ENCODE measurements around the gene KIAA1217. TPM values are rescaled to one million over a fixed set of nuclear protein-coding genes. Genes with fewer than 3 reads are reported as not detected.

The KIAA1217 gene
- total and polyA plus RNA-seq, 2 of the 8 experiments (the other 6 are each of a cell fraction or from before 2014, with no cell fraction given) = 4.5 to 15.6 TPM

DNA sequence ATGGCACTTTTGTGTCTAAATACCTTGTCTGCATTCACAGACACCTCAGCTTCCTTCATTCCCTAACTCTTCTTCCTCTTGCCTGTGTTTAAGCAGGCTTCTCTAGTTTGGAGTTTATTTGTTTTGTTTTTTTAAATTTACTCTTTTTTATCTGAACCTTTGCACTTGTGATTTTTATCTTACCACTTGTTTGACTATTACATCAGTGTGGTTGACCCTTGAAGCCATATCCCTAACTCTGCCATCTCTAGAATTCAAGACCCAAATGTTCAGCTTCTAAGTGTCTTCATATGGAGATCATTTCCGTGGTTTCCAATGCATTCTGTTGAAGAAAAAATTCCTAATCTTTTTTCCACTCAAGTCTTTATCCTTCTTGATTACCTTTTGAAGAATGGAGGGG is 233.3 kb downstream of the KIAA1217 start:
- ChIA-PET POLR2A (ENCODE audit: partially characterized antibody) (interaction anchor here (0.8 kb wide), 1 partner anchor 53 kb away, joined by 3 read pairs; no protein-coding TSS in a partner anchor), CTCF (ENCODE audit: partially characterized antibody) (interaction anchor here (0.6 to 1.1 kb wide), 4 partner anchors 19 to 81 kb away, joined by 3 read pairs; no protein-coding TSS in a partner anchor)
- Histone ChIP-seq H4K20me1 (replicated peaks in 1 of 2; ENCODE audit: control insufficient read depth in 1 of 2, insufficient read depth in 2 of 2, low read length in 2 of 2) (no peaks in the 10 kb centered on the region), H3K36me3 (ENCODE audit: control insufficient read depth in 2 of 4, insufficient read depth in 4 of 4, low read length in 3 of 4) (no peaks in the 10 kb centered on the region; a peak in 1 of 8 replicates), H3K9me3 (ENCODE audit: insufficient read depth in 2 of 2, low read depth in 1 of 2, low read length in 1 of 2) (no peaks in the 10 kb centered on the region), H3K27ac (ENCODE audit: low read depth, low read length) (no peak overlapping the region), H3K79me2 (ENCODE audit: control insufficient read depth in 1 of 2, insufficient read depth in 2 of 2, low read length in 2 of 2) (no peaks in the 10 kb centered on the region), H2BK20ac (ENCODE audit: low read length) (no peak overlapping the region), H2BK120ac (replicated peaks; ENCODE audit: low read depth, low read length) (no peak overlapping the region), H3K79me1 (ENCODE audit: low read depth, low read length) (no peaks in the 10 kb centered on the region), H3K4me1 (replicated peaks in 1 of 4; ENCODE audit: control insufficient read depth in 3 of 4, insufficient read depth in 4 of 4, low read length in 3 of 4) (peaks cover 0 to 11% (median 4%) of the 10 kb centered on the region in 4 experiments; a peak in 4 of 7 replicates), H3K4ac (replicated peaks; ENCODE audit: insufficient read length, low read depth, low read length) (no peak overlapping the region), H4K8ac (ENCODE audit: extremely low read depth, insufficient read depth, low read length) (no peak overlapping the region), H3K14ac (ENCODE audit: insufficient read length) (no peak overlapping the region), H2BK5ac (ENCODE audit: low read depth, low read length) (no peak overlapping the region), H4K5ac (ENCODE audit: insufficient read length, low read depth, low read length) (no peak overlapping the region), H3K56ac (replicated peaks; ENCODE audit: insufficient read length, low read depth, low read length) (no peak overlapping the region), H3K27me3 (replicated peaks in 1 of 4; ENCODE audit: control insufficient read depth in 3 of 4, extremely low read depth in 1 of 4, insufficient read depth in 3 of 4, low read length in 3 of 4) (no peaks in the 10 kb centered on the region), H3K23ac (ENCODE audit: insufficient read length) (no peak overlapping the region), H3K4me2 (ENCODE audit: insufficient read depth in 1 of 2, low read depth in 2 of 2, low read length in 2 of 2) (no peak overlapping the region), H3K18ac (ENCODE audit: extremely low read depth, low read length) (no peak overlapping the region), H3K23me2 (ENCODE audit: low read depth, low read length) (no peaks in the 10 kb centered on the region), H4K91ac (replicated peaks; ENCODE audit: insufficient read length, low read length) (no peak overlapping the region), H3K4me3 (ENCODE audit: extremely low read depth in 1 of 4, insufficient read depth in 2 of 4, low read depth in 3 of 4, low read length in 4 of 4) (no peak overlapping the region), H2BK15ac (ENCODE audit: low read length) (no peak overlapping the region), H2AFZ (ENCODE audit: low read length) (no peak overlapping the region), H3K9ac (replicated peaks in 1 of 4; ENCODE audit: extremely low read depth in 1 of 4, low read depth in 3 of 4, low read length in 3 of 4) (no peak overlapping the region), H2AK5ac (ENCODE audit: low read depth, low read length) (no peak overlapping the region), H2BK12ac (ENCODE audit: low read depth, low read length) (no peak overlapping the region)
- TF ChIP-seq, protein P1, sequence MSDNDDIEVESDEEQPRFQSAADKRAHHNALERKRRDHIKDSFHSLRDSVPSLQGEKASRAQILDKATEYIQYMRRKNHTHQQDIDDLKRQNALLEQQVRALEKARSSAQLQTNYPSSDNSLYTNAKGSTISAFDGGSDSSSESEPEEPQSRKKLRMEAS (IDR thresholded peaks at IDR 0.05) = no peak
- no peak for TF ChIP-seq E2F6 (IDR thresholded peaks at IDR 0.05)
- no peak for TF ChIP-seq PHF8 (conservative IDR thresholded peaks at IDR 0.05; ENCODE audit: low read depth, low read length)
- TF ChIP-seq SP4 (IDR thresholded peaks at IDR 0.05; ENCODE audit: low read length) = no peak
- no peak for DNase-seq (ENCODE audit: low read depth in 1 of 2, low spot score in 2 of 2)
- WGBS, 2 experiments (ENCODE audit: extremely low coverage in 1 of 2, insufficient coverage in 1 of 2, insufficient read length in 1 of 2, insufficient replicate concordance in 2 of 2, low coverage in 1 of 2, low lambda C conversion rate in 2 of 2, missing lambda C conversion rate in 1 of 2) = 81% methylated on average over 1 of the region's 1 CpG; no CpG with 5 or more reads in 1 of the 2 experiments
- no peak for FAIRE-seq

Measured in H1 (cell line).